HG03442 (cell line): ENCODE data around the gene RSPH4A.
"Not testable (repeated sequence)": the region's sequence is repeated elsewhere in the genome, so short reads cannot be mapped to it uniquely, and the experiment has no call there.

Source experiments
- ATAC-seq: cut with Tn5 transposase; IDR thresholded peaks from one replicate; pipeline ENCODE4 v1.9.1; 2021; ENCODE audit warnings: mild to moderate bottlenecking, moderate library complexity; ENCODE audit not compliant: unreplicated experiment

Gene RSPH4A

GRCh38 chr6:116624036-116624805, 7.9 kb downstream of the RSPH4A start:
- no peak for ATAC-seq

- ATAC-seq, result no peak
Observed at GRCh38 chr6:116625872-116626271, 9.6 kb downstream of the RSPH4A start.

GRCh38 chr6:116629563-116629981, 13.3 kb downstream of the RSPH4A start:
- no peak for ATAC-seq

- no peak for ATAC-seq
Observed at GRCh38 chr6:116631379-116631990, 15.2 kb downstream of the RSPH4A start.

- ATAC-seq, result no peak
Observed at GRCh38 chr6:116633685-116634084, 17.4 kb downstream of the RSPH4A start.

- no peak for ATAC-seq
Observed at GRCh38 chr6:116648156-116648555, 31.9 kb downstream of the RSPH4A start.

GRCh38 chr6:116649129-116649528, 32.9 kb downstream of the RSPH4A start:
- no peak for ATAC-seq

DNA sequence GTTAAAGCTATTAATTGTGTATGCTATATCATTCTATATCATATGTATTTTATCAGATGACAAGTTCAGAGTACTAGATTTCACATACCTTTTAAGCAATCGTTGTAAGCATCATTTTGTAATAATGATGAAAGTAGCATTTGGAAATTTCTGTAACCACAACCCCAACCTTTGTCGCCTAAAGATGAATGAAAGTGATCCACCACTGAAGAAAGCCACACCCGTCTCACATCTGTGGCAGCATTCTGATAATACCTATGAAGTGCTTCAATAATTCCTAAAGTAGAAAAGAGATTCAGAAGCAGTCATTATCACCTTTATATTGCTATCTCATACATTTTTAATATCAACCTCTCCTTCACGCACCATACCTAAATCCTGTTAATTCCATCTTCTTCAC, 35.6 kb downstream of the RSPH4A start:
- ATAC-seq, result no peak

DNA sequence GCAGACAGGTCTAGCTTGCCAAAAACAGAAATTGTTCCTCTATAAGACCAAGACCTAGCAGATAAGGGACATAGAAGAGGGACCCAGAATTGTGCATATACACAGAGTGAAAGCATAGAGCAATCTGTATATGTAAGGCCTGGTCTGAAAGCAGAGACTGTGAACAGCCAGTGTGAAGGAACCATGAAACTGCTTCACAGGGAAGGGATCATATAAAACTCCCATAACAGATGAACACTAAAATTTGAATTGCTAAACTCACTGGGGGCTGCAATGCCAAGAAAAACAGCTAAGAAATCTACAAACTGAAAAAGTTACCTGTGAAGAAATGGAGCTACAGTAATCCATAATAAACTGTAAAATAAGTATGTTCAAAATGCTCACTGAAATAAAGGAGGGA, 45.3 kb downstream of the RSPH4A start:
- ATAC-seq, result no peak

DNA sequence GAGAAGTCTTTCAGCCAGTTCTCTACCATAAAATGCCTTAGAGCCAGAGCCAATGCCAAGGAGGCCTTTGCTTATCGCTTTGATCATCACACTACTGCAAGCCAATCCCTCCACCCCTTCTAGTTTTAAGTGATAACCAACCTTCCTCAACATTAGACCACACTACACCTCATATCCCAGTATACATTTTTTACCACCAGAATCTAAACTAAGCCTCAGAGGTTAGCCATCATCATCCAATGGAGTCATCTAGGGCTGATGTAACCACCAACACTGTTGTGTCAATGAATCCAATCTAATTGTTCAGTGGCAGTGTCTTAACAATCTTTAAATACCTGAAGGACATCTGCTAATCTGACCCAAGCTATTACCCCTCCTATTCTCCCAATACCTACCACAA, 45.9 kb downstream of the RSPH4A start:
- no peak for ATAC-seq

DNA sequence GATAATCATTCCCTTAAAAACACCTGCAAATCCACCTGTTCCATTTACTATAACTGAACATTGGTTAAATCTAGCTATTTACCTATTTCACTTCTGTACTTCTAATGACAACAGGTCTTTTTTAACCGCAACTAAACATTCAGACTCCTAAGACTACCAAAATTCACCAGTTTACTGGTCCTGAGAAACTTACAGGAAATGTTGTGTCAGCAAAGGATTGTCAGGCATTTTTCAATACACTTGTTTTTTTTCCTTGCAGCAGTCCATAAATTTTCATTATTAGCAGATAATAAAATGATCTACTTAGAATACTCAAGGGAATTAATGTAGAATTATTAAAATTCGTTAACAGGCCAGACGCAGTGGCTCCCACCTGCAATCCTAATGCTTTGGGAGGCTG, 47.0 kb downstream of the RSPH4A start:
- ATAC-seq, result no peak

GRCh38 chr6:116664169-116664568, 47.9 kb downstream of the RSPH4A start:
- not testable (repeated sequence) for ATAC-seq

- ATAC-seq, result no peak
Observed at GRCh38 chr6:116665464-116665863, 49.2 kb downstream of the RSPH4A start.

GRCh38 chr6:116666869-116667268, 50.6 kb downstream of the RSPH4A start:
- ATAC-seq, result peak; percentile 44

DNA sequence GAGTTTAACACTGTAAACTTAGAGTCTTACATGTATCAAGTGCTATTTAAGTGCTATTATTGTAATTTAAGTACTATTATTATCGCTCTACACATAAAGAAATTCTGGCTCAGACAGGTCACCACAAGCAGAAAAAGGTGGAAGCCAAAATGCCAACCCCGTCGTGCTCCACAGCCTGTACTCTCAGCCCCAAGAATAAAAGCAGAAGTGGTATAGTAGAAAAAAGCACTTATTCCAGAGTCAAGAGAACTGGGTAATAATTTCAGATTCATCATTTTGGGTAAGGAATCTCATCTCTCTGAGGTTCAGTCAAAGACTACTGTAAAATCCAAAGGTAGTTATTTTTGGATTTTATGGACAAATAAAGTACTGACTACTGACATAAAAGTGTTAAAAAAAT, 51.3 kb downstream of the RSPH4A start:
- ATAC-seq, result no peak

- ATAC-seq, result no peak
Observed at GRCh38 chr6:116672306-116672705, 56.0 kb downstream of the RSPH4A start.

GRCh38 chr6:116676021-116676420, 59.7 kb downstream of the RSPH4A start:
- no peak for ATAC-seq

DNA sequence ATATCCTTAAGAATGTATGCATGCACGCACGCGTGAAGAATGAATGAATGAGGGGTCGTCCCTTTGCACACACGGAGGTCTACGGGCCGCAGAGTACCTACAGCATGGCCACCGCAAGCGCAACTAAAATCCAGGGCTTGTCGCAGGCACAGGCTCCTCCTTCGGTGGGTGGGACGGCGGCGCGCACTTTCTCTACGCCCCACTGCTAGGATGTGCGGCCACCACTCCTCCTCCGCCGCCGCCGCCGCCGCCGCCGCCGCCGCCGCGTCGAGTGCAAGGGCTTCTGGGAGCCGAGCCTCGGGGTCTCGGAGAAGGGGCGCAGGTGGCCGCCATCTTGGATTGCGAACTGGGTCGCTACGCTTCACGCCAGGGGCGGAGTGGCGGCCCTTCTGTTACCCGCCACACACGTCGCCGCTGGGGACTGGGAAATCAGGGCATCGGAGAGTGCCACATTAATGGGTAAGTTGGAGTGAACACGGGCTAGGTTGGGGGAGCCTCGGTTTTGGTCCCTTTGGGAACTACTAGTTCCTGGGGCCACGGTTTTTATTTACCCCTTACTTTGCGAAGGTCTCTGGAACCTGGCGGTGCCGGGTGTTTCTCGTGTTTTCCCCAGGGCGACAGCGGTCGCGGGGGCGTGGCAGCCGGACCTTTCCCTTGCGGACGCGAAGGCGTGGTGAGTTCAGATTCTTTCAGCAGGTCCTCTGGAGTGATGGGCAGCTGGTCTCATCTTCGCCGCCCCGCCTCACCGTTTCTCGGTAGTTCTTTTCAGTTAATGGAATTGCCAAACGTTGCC, 64.8 kb downstream of the RSPH4A start, which contains the start of gene KPNA5:
Gene KPNA5, plus strand, starts transcription at position 332 of the 793 bp plus-strand sequence. Its CDS starts 124 bp downstream, at position 456.
- peak; percentile 95 for ATAC-seq

DNA sequence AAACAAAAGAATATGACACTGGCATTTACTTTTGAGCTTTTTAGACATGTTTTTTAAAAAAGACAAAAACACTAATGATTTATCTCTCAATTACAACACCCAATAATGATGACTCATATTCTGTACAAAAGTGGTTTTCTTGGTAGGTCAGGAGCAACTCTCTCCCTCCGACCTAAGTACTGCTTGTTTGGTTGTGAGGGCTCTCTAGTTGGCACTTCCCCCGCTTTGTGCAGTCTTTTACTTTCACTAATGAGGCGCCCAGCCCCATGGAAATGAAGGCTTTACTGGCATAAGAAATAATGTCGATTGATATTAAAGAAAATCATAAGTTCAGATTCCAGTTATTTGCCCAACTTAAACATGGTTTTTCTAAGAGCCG, 66.0 kb downstream of the RSPH4A start:
- peak; percentile 25 for ATAC-seq
